HepG2 (cell line): ENCODE measurements around the gene IL17RC. TPM values are rescaled to one million over a fixed set of nuclear protein-coding genes. Genes with fewer than 3 reads are reported as not detected.

Experiments
- ARNT ChIP-seq: fragments of 450-650 bp; IDR thresholded peaks from 2 replicates; pipeline ENCODE4 v1.6.1; 2017
- FOXA3 ChIP-seq: IDR thresholded peaks from 2 replicates; pipeline ENCODE4 v1.6.1; 2016; ENCODE audit warnings: missing genetic modification reagents, missing compliant biosample characterization
- HOXA5 ChIP-seq: sonication (generic); formaldehyde crosslinking; IDR thresholded peaks from 2 replicates; pipeline ENCODE4 v1.4.0; 2020; ENCODE audit warnings: missing genetic modification reagents
- IRF2 ChIP-seq: IDR thresholded peaks from 2 replicates; pipeline ENCODE4 v1.6.1; 2018; ENCODE audit warnings: missing genetic modification reagents, missing compliant biosample characterization
- KAT8 ChIP-seq: IDR thresholded peaks from 2 replicates; pipeline ENCODE4 v1.6.1; 2016; ENCODE audit warnings: missing genetic modification reagents, missing compliant biosample characterization
- MAFK ChIP-seq, 2 experiments: IDR thresholded peaks in 1 of 2; conservative IDR thresholded peaks in 1 of 2; 2 replicates each; pipeline ENCODE4 v1.6.1; 2011; ENCODE audit warnings: improper control_type of control experiment in 2 of 2, low read length in 2 of 2
- MEIS2 ChIP-seq: sonication (generic); formaldehyde crosslinking; IDR thresholded peaks from 2 replicates; pipeline ENCODE4 v1.9.0; 2021; ENCODE audit warnings: mild to moderate bottlenecking, missing genetic modification reagents
- NAIF1 ChIP-seq: sonication (generic); formaldehyde crosslinking; IDR thresholded peaks from 2 replicates; pipeline ENCODE4 v1.5.0; 2020; ENCODE audit warnings: mild to moderate bottlenecking, missing genetic modification reagents, borderline replicate concordance
- ZGPAT ChIP-seq: IDR thresholded peaks from 2 replicates; pipeline ENCODE4 v1.6.1; 2016; ENCODE audit warnings: mild to moderate bottlenecking
- ZNF160 ChIP-seq: sonication (generic); formaldehyde crosslinking; IDR thresholded peaks from 2 replicates; pipeline ENCODE4 v1.8.0; 2022; ENCODE audit warnings: mild to moderate bottlenecking, inconsistent platforms, missing genetic modification reagents
- ZNF224 ChIP-seq: sonication (generic); formaldehyde crosslinking; IDR thresholded peaks from 2 replicates; pipeline ENCODE4 v1.5.0; 2020; ENCODE audit warnings: mild to moderate bottlenecking, missing genetic modification reagents
- ZNF225 ChIP-seq: sonication (generic); formaldehyde crosslinking; IDR thresholded peaks from 2 replicates; pipeline ENCODE4 v1.4.0; 2020; ENCODE audit warnings: mild to moderate bottlenecking, missing genetic modification reagents
- ZNF296 ChIP-seq: sonication (generic); formaldehyde crosslinking; conservative IDR thresholded peaks from 2 replicates; pipeline ENCODE4 v1.5.0; 2020; ENCODE audit warnings: mild to moderate bottlenecking, missing genetic modification reagents
- polyA plus RNA-seq, 8 experiments: library from polyadenylated mRNA; depleted of rRNA in 3 of 8; stranded (reverse) in 7 of 8; unstranded in 1 of 8; fragments of >200 nt; fragmentation: Illumina TruSeq in 4 of 8; extraction: Trizol in 4 of 8; gene quantifications; 2 replicates each; pipeline versions ENCODE4 v1.2.1 to v1.2.3, GENCODE V29; 2011 to 2016; ENCODE audit warnings: low read depth in 4 of 8, missing spikeins in 1 of 8, mixed read lengths in 1 of 8; ENCODE audit not compliant: insufficient read depth in 1 of 8
- total RNA-seq, 5 experiments: library from RNA; depleted of rRNA; stranded (reverse); fragments of >200 nt; fragmentation: Illumina TruSeq; extraction: Trizol; gene quantifications; 2 replicates each; pipeline ENCODE4 v1.2.3, GENCODE V29; 2016; ENCODE audit warnings: low read depth in 1 of 5
- TF ChIP-seq, protein P1 (sequence below): sonication (generic); formaldehyde crosslinking; IDR thresholded peaks from 2 replicates; pipeline ENCODE4 v1.4.0; 2020; ENCODE audit warnings: missing genetic modification reagents
- TF ChIP-seq, protein P2 (sequence below): sonication (generic); formaldehyde crosslinking; IDR thresholded peaks from 2 replicates; pipeline ENCODE4 v1.4.0; 2020; ENCODE audit warnings: missing genetic modification reagents
- TF ChIP-seq, protein P3 (sequence below): IDR thresholded peaks from 2 replicates; pipeline ENCODE4 v1.4.0; 2020; ENCODE audit warnings: mild to moderate bottlenecking, missing genetic modification reagents
- TF ChIP-seq, protein P4 (sequence below): sonication (generic); formaldehyde crosslinking; IDR thresholded peaks from 2 replicates; pipeline ENCODE4 v1.5.0; 2020; ENCODE audit warnings: mild to moderate bottlenecking, missing genetic modification reagents, borderline replicate concordance

The IL17RC gene
- total and polyA plus RNA-seq, 2 of the 13 experiments (the other 11 are each of a cell fraction or from before 2014, with no cell fraction given): 20.7 to 24.0 TPM

GRCh38 chr3:9976721-9977709, 60.1 kb downstream of the IL17RC start (continued):
- TF ChIP-seq KAT8 (CRISPR knock-in tag): 0 out of 2 replicates have a peak, but pooled peaks have one; percentile 34
- no peak for TF ChIP-seq ARNT
- TF ChIP-seq, protein P1, sequence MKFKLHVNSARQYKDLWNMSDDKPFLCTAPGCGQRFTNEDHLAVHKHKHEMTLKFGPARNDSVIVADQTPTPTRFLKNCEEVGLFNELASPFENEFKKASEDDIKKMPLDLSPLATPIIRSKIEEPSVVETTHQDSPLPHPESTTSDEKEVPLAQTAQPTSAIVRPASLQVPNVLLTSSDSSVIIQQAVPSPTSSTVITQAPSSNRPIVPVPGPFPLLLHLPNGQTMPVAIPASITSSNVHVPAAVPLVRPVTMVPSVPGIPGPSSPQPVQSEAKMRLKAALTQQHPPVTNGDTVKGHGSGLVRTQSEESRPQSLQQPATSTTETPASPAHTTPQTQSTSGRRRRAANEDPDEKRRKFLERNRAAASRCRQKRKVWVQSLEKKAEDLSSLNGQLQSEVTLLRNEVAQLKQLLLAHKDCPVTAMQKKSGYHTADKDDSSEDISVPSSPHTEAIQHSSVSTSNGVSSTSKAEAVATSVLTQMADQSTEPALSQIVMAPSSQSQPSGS (CRISPR knock-in tag): peak; percentile 77
- no peak for TF ChIP-seq ZNF224 (CRISPR knock-in tag)
- 0 out of 2 replicates have a peak, but pooled peaks have one; percentile 26 for TF ChIP-seq NAIF1 (CRISPR knock-in tag)
- TF ChIP-seq ZNF160 (CRISPR knock-in tag): no peak
- TF ChIP-seq FOXA3 (CRISPR knock-in tag): 0 out of 2 replicates have a peak, but pooled peaks have one; percentile 47
- TF ChIP-seq ZNF296 (CRISPR knock-in tag): no peak
- no peak for TF ChIP-seq HOXA5 (CRISPR knock-in tag)
- TF ChIP-seq, protein P2, sequence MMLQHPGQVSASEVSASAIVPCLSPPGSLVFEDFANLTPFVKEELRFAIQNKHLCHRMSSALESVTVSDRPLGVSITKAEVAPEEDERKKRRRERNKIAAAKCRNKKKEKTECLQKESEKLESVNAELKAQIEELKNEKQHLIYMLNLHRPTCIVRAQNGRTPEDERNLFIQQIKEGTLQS (CRISPR knock-in tag): peak; percentile 92
- TF ChIP-seq, protein P3, sequence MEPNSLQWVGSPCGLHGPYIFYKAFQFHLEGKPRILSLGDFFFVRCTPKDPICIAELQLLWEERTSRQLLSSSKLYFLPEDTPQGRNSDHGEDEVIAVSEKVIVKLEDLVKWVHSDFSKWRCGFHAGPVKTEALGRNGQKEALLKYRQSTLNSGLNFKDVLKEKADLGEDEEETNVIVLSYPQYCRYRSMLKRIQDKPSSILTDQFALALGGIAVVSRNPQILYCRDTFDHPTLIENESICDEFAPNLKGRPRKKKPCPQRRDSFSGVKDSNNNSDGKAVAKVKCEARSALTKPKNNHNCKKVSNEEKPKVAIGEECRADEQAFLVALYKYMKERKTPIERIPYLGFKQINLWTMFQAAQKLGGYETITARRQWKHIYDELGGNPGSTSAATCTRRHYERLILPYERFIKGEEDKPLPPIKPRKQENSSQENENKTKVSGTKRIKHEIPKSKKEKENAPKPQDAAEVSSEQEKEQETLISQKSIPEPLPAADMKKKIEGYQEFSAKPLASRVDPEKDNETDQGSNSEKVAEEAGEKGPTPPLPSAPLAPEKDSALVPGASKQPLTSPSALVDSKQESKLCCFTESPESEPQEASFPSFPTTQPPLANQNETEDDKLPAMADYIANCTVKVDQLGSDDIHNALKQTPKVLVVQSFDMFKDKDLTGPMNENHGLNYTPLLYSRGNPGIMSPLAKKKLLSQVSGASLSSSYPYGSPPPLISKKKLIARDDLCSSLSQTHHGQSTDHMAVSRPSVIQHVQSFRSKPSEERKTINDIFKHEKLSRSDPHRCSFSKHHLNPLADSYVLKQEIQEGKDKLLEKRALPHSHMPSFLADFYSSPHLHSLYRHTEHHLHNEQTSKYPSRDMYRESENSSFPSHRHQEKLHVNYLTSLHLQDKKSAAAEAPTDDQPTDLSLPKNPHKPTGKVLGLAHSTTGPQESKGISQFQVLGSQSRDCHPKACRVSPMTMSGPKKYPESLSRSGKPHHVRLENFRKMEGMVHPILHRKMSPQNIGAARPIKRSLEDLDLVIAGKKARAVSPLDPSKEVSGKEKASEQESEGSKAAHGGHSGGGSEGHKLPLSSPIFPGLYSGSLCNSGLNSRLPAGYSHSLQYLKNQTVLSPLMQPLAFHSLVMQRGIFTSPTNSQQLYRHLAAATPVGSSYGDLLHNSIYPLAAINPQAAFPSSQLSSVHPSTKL: peak; percentile 72
- TF ChIP-seq, protein P4, sequence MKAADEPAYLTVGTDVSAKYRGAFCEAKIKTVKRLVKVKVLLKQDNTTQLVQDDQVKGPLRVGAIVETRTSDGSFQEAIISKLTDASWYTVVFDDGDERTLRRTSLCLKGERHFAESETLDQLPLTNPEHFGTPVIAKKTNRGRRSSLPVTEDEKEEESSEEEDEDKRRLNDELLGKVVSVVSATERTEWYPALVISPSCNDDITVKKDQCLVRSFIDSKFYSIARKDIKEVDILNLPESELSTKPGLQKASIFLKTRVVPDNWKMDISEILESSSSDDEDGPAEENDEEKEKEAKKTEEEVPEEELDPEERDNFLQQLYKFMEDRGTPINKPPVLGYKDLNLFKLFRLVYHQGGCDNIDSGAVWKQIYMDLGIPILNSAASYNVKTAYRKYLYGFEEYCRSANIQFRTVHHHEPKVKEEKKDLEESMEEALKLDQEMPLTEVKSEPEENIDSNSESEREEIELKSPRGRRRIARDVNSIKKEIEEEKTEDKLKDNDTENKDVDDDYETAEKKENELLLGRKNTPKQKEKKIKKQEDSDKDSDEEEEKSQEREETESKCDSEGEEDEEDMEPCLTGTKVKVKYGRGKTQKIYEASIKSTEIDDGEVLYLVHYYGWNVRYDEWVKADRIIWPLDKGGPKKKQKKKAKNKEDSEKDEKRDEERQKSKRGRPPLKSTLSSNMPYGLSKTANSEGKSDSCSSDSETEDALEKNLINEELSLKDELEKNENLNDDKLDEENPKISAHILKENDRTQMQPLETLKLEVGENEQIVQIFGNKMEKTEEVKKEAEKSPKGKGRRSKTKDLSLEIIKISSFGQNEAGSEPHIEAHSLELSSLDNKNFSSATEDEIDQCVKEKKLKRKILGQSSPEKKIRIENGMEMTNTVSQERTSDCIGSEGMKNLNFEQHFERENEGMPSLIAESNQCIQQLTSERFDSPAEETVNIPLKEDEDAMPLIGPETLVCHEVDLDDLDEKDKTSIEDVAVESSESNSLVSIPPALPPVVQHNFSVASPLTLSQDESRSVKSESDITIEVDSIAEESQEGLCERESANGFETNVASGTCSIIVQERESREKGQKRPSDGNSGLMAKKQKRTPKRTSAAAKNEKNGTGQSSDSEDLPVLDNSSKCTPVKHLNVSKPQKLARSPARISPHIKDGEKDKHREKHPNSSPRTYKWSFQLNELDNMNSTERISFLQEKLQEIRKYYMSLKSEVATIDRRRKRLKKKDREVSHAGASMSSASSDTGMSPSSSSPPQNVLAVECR (CRISPR knock-in tag): peak; percentile 30; the same call in 1 of the 2 replicates
- 0 out of 2 replicates have a peak, but pooled peaks have one; percentile 28 for TF ChIP-seq IRF2 (CRISPR knock-in tag)
- TF ChIP-seq ZGPAT (CRISPR knock-in tag): peak; percentile 58; the same call in 1 of the 2 replicates
- TF ChIP-seq ZNF225 (CRISPR knock-in tag): no peak
- TF ChIP-seq MEIS2 (CRISPR knock-in tag): peak; percentile 87; the same call in 1 of the 2 replicates
- TF ChIP-seq MAFK (conservative IDR thresholded peaks at IDR 0.05 in 1 of 2, IDR thresholded peaks at IDR 0.05 in 1 of 2; ENCODE audit: low read length in 2 of 2): peak; percentile 79 to 93
